Neuronal stem cell (in vitro differentiated cells): ENCODE data around the gene NRG4.

Experiments
- DNase-seq: peaks from one replicate; pipeline ENCODE4 v3.0.0-alpha.2; 2013; ENCODE audit warnings: low spot score
- H2AFZ ChIP-seq: one replicate; pipeline ENCODE4 v1.6.1; 2013; ENCODE audit warnings: mild to moderate bottlenecking, low read length, inconsistent platforms
- H2AK5ac ChIP-seq: 2 replicates; pipeline ENCODE4 v1.6.1; 2013; ENCODE audit warnings: low read depth, mild to moderate bottlenecking, inconsistent platforms, low read length, moderate library complexity, mixed read lengths
- H2BK120ac ChIP-seq: 2 replicates; pipeline ENCODE4 v1.6.1; 2013; ENCODE audit warnings: low read depth, mild to moderate bottlenecking, inconsistent platforms, low read length, moderate library complexity, mixed read lengths
- H2BK12ac ChIP-seq: one replicate; pipeline ENCODE4 v1.6.1; 2013; ENCODE audit warnings: low read length, inconsistent platforms
- H2BK15ac ChIP-seq: 2 replicates; pipeline ENCODE4 v1.6.1; 2013; ENCODE audit warnings: mild to moderate bottlenecking, low read length, inconsistent platforms, mixed read lengths
- H2BK5ac ChIP-seq: one replicate; pipeline ENCODE4 v1.6.1; 2013; ENCODE audit warnings: inconsistent platforms, mild to moderate bottlenecking, low read length, moderate library complexity
- H3K14ac ChIP-seq: one replicate; pipeline ENCODE4 v1.6.1; 2013; ENCODE audit warnings: low read length, inconsistent platforms
- H3K18ac ChIP-seq: 2 replicates; pipeline ENCODE4 v1.6.1; 2013; ENCODE audit warnings: low read length, inconsistent platforms
- H3K23ac ChIP-seq: 2 replicates; pipeline ENCODE4 v1.6.1; 2013; ENCODE audit warnings: low read depth, mild to moderate bottlenecking, mixed read lengths, low read length, inconsistent platforms; ENCODE audit not compliant: poor library complexity
- H3K27ac ChIP-seq: replicated peaks from 3 replicates; pipeline ENCODE4 v1.5.1; 2013; ENCODE audit warnings: low read length, inconsistent platforms
- H3K27me3 ChIP-seq, 3 experiments: 2 replicates each; pipeline ENCODE4 v1.6.1; 2013; ENCODE audit warnings: low read length in 3 of 3, mild to moderate bottlenecking in 2 of 3, inconsistent platforms in 1 of 3, low read depth in 1 of 3, mixed read lengths in 1 of 3, moderate library complexity in 1 of 3; ENCODE audit not compliant: control insufficient read depth in 3 of 3, insufficient read depth in 3 of 3
- H3K36me3 ChIP-seq, 2 donors: replicated peaks in 1 of 2; 2 replicates each; pipeline ENCODE4 v1.6.1; 2013; ENCODE audit warnings: low read length in 2 of 2; ENCODE audit not compliant: control insufficient read depth in 2 of 2, insufficient read depth in 2 of 2
- H3K4ac ChIP-seq: 2 replicates; pipeline ENCODE4 v1.6.1; 2013; ENCODE audit warnings: inconsistent platforms, mild to moderate bottlenecking, low read length, moderate library complexity
- H3K4me1 ChIP-seq, 2 donors: 1 replicate in 1 of 2; 2 replicates in 1 of 2; pipeline ENCODE4 v1.6.1; 2013; ENCODE audit warnings: low read length in 2 of 2, low read depth in 1 of 2; ENCODE audit not compliant: control insufficient read depth in 2 of 2, insufficient read depth in 1 of 2
- H3K4me2 ChIP-seq: one replicate; pipeline ENCODE4 v1.6.1; 2013; ENCODE audit warnings: mild to moderate bottlenecking, low read length, inconsistent platforms; ENCODE audit not compliant: insufficient read depth, poor library complexity, severe bottlenecking
- H3K4me3 ChIP-seq, 2 donors: 2 replicates each; pipeline ENCODE4 v1.5.1; 2013; ENCODE audit warnings: low read length in 2 of 2, mild to moderate bottlenecking in 2 of 2, inconsistent platforms in 1 of 2, moderate library complexity in 1 of 2
- H3K79me1 ChIP-seq: one replicate; pipeline ENCODE4 v1.6.1; 2013; ENCODE audit warnings: low read depth, mild to moderate bottlenecking, inconsistent platforms, low read length, moderate library complexity
- H3K9ac ChIP-seq: one replicate; pipeline ENCODE4 v1.6.1; 2013; ENCODE audit warnings: mild to moderate bottlenecking, low read depth, low read length, inconsistent platforms; ENCODE audit not compliant: poor library complexity
- H3K9me3 ChIP-seq, 2 donors: replicated peaks in 1 of 2; 2 replicates each; pipeline versions ENCODE3 to v1.6.1; 2013; ENCODE audit warnings: low read length in 2 of 2, mild to moderate bottlenecking in 2 of 2, inconsistent platforms in 1 of 2, low read depth in 1 of 2, mixed read lengths in 1 of 2, moderate library complexity in 1 of 2; ENCODE audit not compliant: control insufficient read depth in 2 of 2, insufficient read depth in 1 of 2
- H4K8ac ChIP-seq: one replicate; pipeline ENCODE4 v1.6.1; 2013; ENCODE audit warnings: low read depth, mild to moderate bottlenecking, inconsistent platforms, low read length, moderate library complexity
- H4K91ac ChIP-seq: one replicate; pipeline ENCODE4 v1.6.1; 2013; ENCODE audit warnings: low read length, low read depth, mild to moderate bottlenecking, inconsistent platforms; ENCODE audit not compliant: poor library complexity
- WGBS, 2 donors: extraction: QIAGEN DNeasy Blood & Tissue Kit; methylation state at CpG; one replicate each; pipeline ENCODE4 v1.1.7; 2013; ENCODE audit warnings: missing lambda C conversion rate in 2 of 2, mixed read lengths in 1 of 2; ENCODE audit not compliant: insufficient read length in 2 of 2, insufficient replicate concordance in 1 of 2; ENCODE audit errors: extremely low coverage in 2 of 2; 5-methylcytosine and 5-hydroxymethylcytosine counted together

NRG4 gene

DNA sequence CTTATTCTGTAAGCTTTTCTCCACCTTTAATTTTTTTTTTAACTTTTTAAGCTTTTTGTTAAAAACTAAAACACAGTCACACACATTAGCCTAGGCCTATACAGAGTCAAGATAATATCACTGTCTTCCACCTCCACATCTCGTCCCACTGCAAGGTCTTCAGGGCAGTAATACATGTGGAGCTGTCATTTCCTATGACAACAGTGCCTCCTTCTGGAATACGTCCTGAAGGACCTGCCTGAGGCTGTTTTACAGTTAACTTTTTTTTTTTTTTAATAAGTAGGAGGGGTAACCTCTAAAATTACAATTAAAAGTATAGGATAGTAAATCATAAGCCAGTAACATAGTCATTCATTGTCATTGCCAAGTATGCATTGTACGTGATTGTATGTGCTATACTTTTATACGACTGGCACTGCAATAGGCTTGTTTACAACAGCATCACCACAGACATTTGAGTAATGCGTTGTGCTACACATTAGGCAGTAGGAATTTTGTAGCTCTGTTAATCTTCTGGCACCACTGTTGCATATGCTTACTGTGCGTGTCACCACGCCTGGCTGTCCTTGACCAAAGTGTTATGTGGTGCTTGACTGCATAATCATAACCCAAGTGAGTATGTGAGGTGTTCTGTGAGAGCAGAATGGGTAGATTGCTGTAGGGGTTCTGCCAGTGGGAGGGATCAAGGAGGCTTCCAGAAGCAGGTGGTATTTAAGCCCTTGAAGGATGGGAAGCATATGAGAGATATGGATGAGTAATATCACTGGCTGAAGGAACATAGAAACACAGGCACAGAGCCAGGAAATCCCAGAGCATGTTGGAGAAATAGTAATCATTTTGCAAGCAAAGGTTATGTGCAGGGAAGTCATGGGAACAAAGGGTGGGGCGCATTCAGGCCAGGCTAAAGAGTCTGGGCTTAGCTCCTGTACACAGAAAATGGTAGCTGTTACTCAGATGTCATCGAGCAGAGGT is 90.2 kb downstream of the NRG4 start:
- no peak overlapping the region for H3K23ac ChIP-seq
- no peaks in the 10 kb centered on the region for H3K27me3 ChIP-seq
- no peak overlapping the region for H2BK12ac ChIP-seq
- no peaks in the 10 kb centered on the region for H3K4me1 ChIP-seq
- WGBS, 2 donors = no CpG with 5 or more reads among the region's 9 CpGs
- no peak overlapping the region for H4K8ac ChIP-seq
- H2BK5ac ChIP-seq = no peak overlapping the region
- H3K4ac ChIP-seq = no peak overlapping the region
- no peak overlapping the region for H4K91ac ChIP-seq
- H3K18ac ChIP-seq = no peak overlapping the region
- H2BK120ac ChIP-seq = no peak overlapping the region
- no peak overlapping the region for H3K4me2 ChIP-seq
- no peaks in the 10 kb centered on the region for H3K9me3 ChIP-seq
- no peak overlapping the region for H3K9ac ChIP-seq
- H2AK5ac ChIP-seq = no peak overlapping the region
- no peak overlapping the region for H3K4me3 ChIP-seq
- no peak overlapping the region for H2BK15ac ChIP-seq
- H2AFZ ChIP-seq = no peak overlapping the region
- H3K36me3 ChIP-seq = peaks cover 16 to 97% of the 10 kb centered on the region in 2 donors
- H3K14ac ChIP-seq = no peak overlapping the region
- H3K79me1 ChIP-seq = no peaks in the 10 kb centered on the region
- DNase-seq = no peak
- H3K27ac ChIP-seq = no peak overlapping the region

DNA sequence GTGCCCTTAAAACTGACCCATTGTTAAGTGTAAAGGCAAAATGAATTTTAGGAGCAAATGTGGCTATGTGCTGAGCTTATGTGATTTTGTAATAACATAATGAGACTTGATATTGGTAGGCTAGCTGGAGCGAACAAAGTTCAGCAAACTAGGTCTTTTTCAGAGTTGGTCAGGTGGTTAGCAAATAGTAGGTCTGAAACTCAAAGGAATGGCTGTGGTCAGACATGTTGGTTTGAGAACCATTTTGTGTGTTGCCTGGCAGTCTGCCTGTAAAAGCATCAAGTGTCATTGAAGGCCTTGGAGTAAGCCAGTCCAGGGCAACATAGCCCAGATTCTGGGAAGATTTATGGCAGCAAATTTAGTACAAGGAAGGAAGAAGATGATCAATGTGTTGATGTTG is 92.1 kb downstream of the NRG4 start:
- no peaks in the 10 kb centered on the region for H3K4me1 ChIP-seq
- no peak overlapping the region for H3K27ac ChIP-seq
- no peak overlapping the region for H2BK15ac ChIP-seq
- no CpG with 5 or more reads among the region's 1 CpG for WGBS, 2 donors
- H3K9me3 ChIP-seq = no peaks in the 10 kb centered on the region
- H3K4me2 ChIP-seq = no peak overlapping the region
- H3K4me3 ChIP-seq = no peak overlapping the region
- H3K36me3 ChIP-seq = peaks cover 19 to 93% of the 10 kb centered on the region in 2 donors
- no peak overlapping the region for H2BK120ac ChIP-seq
- H4K8ac ChIP-seq = no peak overlapping the region
- H2BK5ac ChIP-seq = no peak overlapping the region
- H3K23ac ChIP-seq = no peak overlapping the region
- H4K91ac ChIP-seq = no peak overlapping the region
- H2AFZ ChIP-seq = no peak overlapping the region
- H2AK5ac ChIP-seq = no peak overlapping the region
- H3K4ac ChIP-seq = no peak overlapping the region
- H3K9ac ChIP-seq = no peak overlapping the region
- H2BK12ac ChIP-seq = no peak overlapping the region
- H3K79me1 ChIP-seq = no peaks in the 10 kb centered on the region
- no peak overlapping the region for H3K18ac ChIP-seq
- DNase-seq = no peak
- H3K27me3 ChIP-seq = no peaks in the 10 kb centered on the region
- H3K14ac ChIP-seq = no peak overlapping the region

- H3K23ac ChIP-seq = no peak overlapping the region
- no peak overlapping the region for H3K14ac ChIP-seq
- no peak overlapping the region for H3K18ac ChIP-seq
- no peaks in the 10 kb centered on the region for H3K79me1 ChIP-seq
- H4K91ac ChIP-seq = no peak overlapping the region
- no peak overlapping the region for H3K27ac ChIP-seq
- no peaks in the 10 kb centered on the region for H3K9me3 ChIP-seq
- no peak overlapping the region for H2BK15ac ChIP-seq
- H2AK5ac ChIP-seq = no peak overlapping the region
- H3K4me3 ChIP-seq = no peak overlapping the region
- H2AFZ ChIP-seq = no peak overlapping the region
- no peak overlapping the region for H4K8ac ChIP-seq
- WGBS, 2 donors = no CpG with 5 or more reads among the region's 1 CpG
- peaks cover 22 to 93% of the 10 kb centered on the region in 2 donors for H3K36me3 ChIP-seq
- no peaks in the 10 kb centered on the region for H3K27me3 ChIP-seq
- H2BK5ac ChIP-seq = no peak overlapping the region
- H3K9ac ChIP-seq = no peak overlapping the region
- H2BK12ac ChIP-seq = no peak overlapping the region
- DNase-seq = no peak
- H2BK120ac ChIP-seq = no peak overlapping the region
- no peaks in the 10 kb centered on the region for H3K4me1 ChIP-seq
- H3K4ac ChIP-seq = no peak overlapping the region
- H3K4me2 ChIP-seq = no peak overlapping the region
Measured at GRCh38 chr15:75918135-75918534, 94.1 kb downstream of the NRG4 start.

- Histone ChIP-seq H3K9me3 (peaks cover 0 to 5% of the 10 kb centered on the region in 2 donors), H3K4ac (no peak overlapping the region), H3K27me3 (no peaks in the 10 kb centered on the region)
Measured at GRCh38 chr15:75916978-75917377, 95.2 kb downstream of the NRG4 start.

More at GRCh38 chr15:75916978-75917377, 95.2 kb downstream of the NRG4 start:
- Histone ChIP-seq H2AFZ (no peak overlapping the region), H3K36me3 (peaks cover 19 to 89% of the 10 kb centered on the region in 2 donors), H2BK15ac (no peak overlapping the region), H4K91ac (no peak overlapping the region), H3K4me2 (no peak overlapping the region), H3K4me3 (no peak overlapping the region), H2BK120ac (no peak overlapping the region), H3K9ac (no peak overlapping the region), H2AK5ac (no peak overlapping the region), H3K4me1 (no peaks in the 10 kb centered on the region), H3K27ac (no peak overlapping the region), H3K23ac (no peak overlapping the region), H3K18ac (no peak overlapping the region), H3K79me1 (no peaks in the 10 kb centered on the region), H3K14ac (no peak overlapping the region), H2BK5ac (no peak overlapping the region), H2BK12ac (no peak overlapping the region), H4K8ac (no peak overlapping the region)
- WGBS, 2 donors = no CpG with 5 or more reads among the region's 1 CpG
- DNase-seq = no peak
